Measurements from ENCODE around the gene CCDC187. TPM values are rescaled to one million over a fixed set of nuclear protein-coding genes. Genes with fewer than 3 reads are reported as not detected.

The CCDC187 gene
- total and polyA plus RNA-seq, 2 of the 13 experiments (the other 11 are each of a cell fraction or from before 2014, with no cell fraction given) = 0.03 to 0.13 TPM

- TF ChIP-seq HMGXB4 (CRISPR knock-in tag; IDR thresholded peaks at IDR 0.05; ENCODE audit: borderline replicate concordance in 1 of 2, low read depth in 1 of 2) (no peak), ZNF225 (CRISPR knock-in tag; IDR thresholded peaks at IDR 0.05) (no peak), NFIC (IDR thresholded peaks at IDR 0.05; ENCODE audit: low read length) (no peak), DRAP1 (CRISPR knock-in tag; IDR thresholded peaks at IDR 0.05) (no peak), FOSL1 (CRISPR knock-in tag; IDR thresholded peaks at IDR 0.05; ENCODE audit: borderline replicate concordance) (0 out of 2 replicates have a peak, but pooled peaks have one; percentile 24), ZMAT3 (CRISPR knock-in tag; conservative IDR thresholded peaks at IDR 0.05) (peak; percentile 47; the same call in 1 of the 2 replicates), AHDC1 (CRISPR knock-in tag; IDR thresholded peaks at IDR 0.05; ENCODE audit: borderline replicate concordance) (no peak), THAP9 (CRISPR knock-in tag; IDR thresholded peaks at IDR 0.05; ENCODE audit: borderline replicate concordance) (no peak), PATZ1 (CRISPR knock-in tag; IDR thresholded peaks at IDR 0.05) (peak; percentile 19; the same call in 1 of the 2 replicates), ZBTB44 (CRISPR knock-in tag; IDR thresholded peaks at IDR 0.05) (peak; percentile 60; the same call in 1 of the 2 replicates), ZFP36 (IDR thresholded peaks at IDR 0.05; ENCODE audit: borderline replicate concordance, low read depth, low read length, partially characterized antibody) (no peak)
Measured at GRCh38 chr9:136204838-136205706, 98.8 kb downstream of the CCDC187 start, which contains the start of gene LHX3 (continued).
